Measurements from ENCODE around the gene ACTN3. TPM values are rescaled to one million over a fixed set of nuclear protein-coding genes. Genes with fewer than 3 reads are reported as not detected.
A peak's percentile ranks its signal among the peaks of the same experiment; 100 is the strongest.

ACTN3 gene
- total and polyA plus RNA-seq, 2 experiments from 2014 or later = 6.3 to 7.3 TPM

- peak; percentile 84 for DNase-seq (ENCODE audit: low spot score)
- ATAC-seq = peak; percentile 88
- Mint-ChIP-seq H3K4me3 (no peak overlapping the region), H3K36me3 (ENCODE audit: low read depth) (peaks cover 14% of the 10 kb centered on the region), H3K4me1 (no peaks in the 10 kb centered on the region; the same call in 2 of the 3 replicates), H3K9me3 (no peaks in the 10 kb centered on the region), H3K27me3 (ENCODE audit: insufficient read depth, low read depth, poor library complexity) (peaks cover 11% of the 10 kb centered on the region), H3K27ac (no peak overlapping the region)
- Histone ChIP-seq H3K27me3 (ENCODE audit: insufficient read depth) (no peaks in the 10 kb centered on the region), H3K4me3 (peak overlapping the region; percentile 41), H3K27ac (ENCODE audit: low read depth) (no peak overlapping the region), H3K4me1 (ENCODE audit: insufficient read depth) (0 out of 2 replicates have a peak, but pooled peaks cover 4% of the 10 kb centered on the region), H3K4me2 (peak overlapping the region; percentile 60; the same call in 1 of the 2 replicates), H3K79me2 (replicated peaks; ENCODE audit: insufficient read depth) (no peaks in the 10 kb centered on the region), H2AFZ (0 out of 2 replicates have a peak overlapping the region, but pooled peaks have one; percentile 76), H3K36me3 (ENCODE audit: insufficient read depth) (no peaks in the 10 kb centered on the region), H4K20me1 (replicated peaks; ENCODE audit: insufficient read depth) (no peaks in the 10 kb centered on the region), H3K9me2 (ENCODE audit: insufficient read depth) (no peaks in the 10 kb centered on the region), H3F3A (replicated peaks; ENCODE audit: low read depth) (0 out of 2 replicates have a peak, but pooled peaks cover 3% of the 10 kb centered on the region)
- TF ChIP-seq POLR2AphosphoS5 (IDR thresholded peaks at IDR 0.05; ENCODE audit: low read depth) (0 out of 2 replicates have a peak, but pooled peaks have one; percentile 34), ETS1 (IDR thresholded peaks at IDR 0.05) (no peak)
Observed at GRCh38 chr11:66559142-66559865, 12.6 kb downstream of the ACTN3 start.

GRCh38 chr11:66559866-66560676 lies 13.4 kb downstream of the ACTN3 start:
- Histone ChIP-seq H3K9me2 (ENCODE audit: insufficient read depth) (no peaks in the 10 kb centered on the region), H2AFZ (no peak overlapping the region), H4K20me1 (replicated peaks; ENCODE audit: insufficient read depth) (no peaks in the 10 kb centered on the region), H3K4me1 (ENCODE audit: insufficient read depth) (0 out of 2 replicates have a peak, but pooled peaks cover 4% of the 10 kb centered on the region), H3K4me3 (no peak overlapping the region; the same call in 1 of the 2 replicates), H3K36me3 (ENCODE audit: insufficient read depth) (no peaks in the 10 kb centered on the region), H3K27me3 (ENCODE audit: insufficient read depth) (no peaks in the 10 kb centered on the region), H3F3A (replicated peaks; ENCODE audit: low read depth) (0 out of 2 replicates have a peak, but pooled peaks cover 3% of the 10 kb centered on the region), H3K79me2 (replicated peaks; ENCODE audit: insufficient read depth) (no peaks in the 10 kb centered on the region), H3K27ac (ENCODE audit: low read depth) (no peak overlapping the region), H3K4me2 (no peak overlapping the region)
- H3K4me1 Mint-ChIP-seq = no peaks in the 10 kb centered on the region; the same call in 2 of the 3 replicates
- no peaks in the 10 kb centered on the region for H3K9me3 Mint-ChIP-seq
- no peak for TF ChIP-seq REST (IDR thresholded peaks at IDR 0.05; ENCODE audit: unreplicated experiment)
- no peak for TF ChIP-seq ZNF114 (CRISPR knock-in tag; IDR thresholded peaks at IDR 0.05)
- TF ChIP-seq ZNF462 (CRISPR knock-in tag; IDR thresholded peaks at IDR 0.05) = no peak
- no peak for TF ChIP-seq STAT1 (IDR thresholded peaks at IDR 0.05; ENCODE audit: unreplicated experiment)
- TF ChIP-seq NANOG (IDR thresholded peaks at IDR 0.05; ENCODE audit: borderline replicate concordance) = no peak
- TF ChIP-seq CREB1 (CRISPR knock-in tag; IDR thresholded peaks at IDR 0.05; ENCODE audit: low read depth) = no peak
- peaks cover 9% of the 10 kb centered on the region for H3K27me3 Mint-ChIP-seq (ENCODE audit: insufficient read depth, low read depth, poor library complexity)
- no peak overlapping the region for H3K4me3 Mint-ChIP-seq
- no peak for DNase-seq (ENCODE audit: low spot score)
- peaks cover 14% of the 10 kb centered on the region for H3K36me3 Mint-ChIP-seq (ENCODE audit: low read depth)
- H3K27ac Mint-ChIP-seq = no peak overlapping the region
- ATAC-seq = no peak

All from GM23338 (cell line).